ENCODE data around the gene MRPL40. TPM values are rescaled to one million over a fixed set of nuclear protein-coding genes. Genes with fewer than 3 reads are reported as not detected.

The MRPL40 gene
- polyA plus RNA-seq, 4 donors = 43.8 to 47.2 (median 46.2) TPM

- no peak for DNase-seq (ENCODE audit: low read depth in 4 of 4, low spot score in 3 of 4)
These were observed 26.0 kb upstream of the MRPL40 start for GRCh38 chr22:19406281-19406811.

- DNase-seq (ENCODE audit: low read depth in 4 of 4, low spot score in 3 of 4) = no peak
These were observed 25.5 kb upstream of the MRPL40 start for GRCh38 chr22:19406846-19407245.

- no peak for DNase-seq (ENCODE audit: low read depth in 4 of 4, low spot score in 3 of 4)
These were observed 24.4 kb upstream of the MRPL40 start for GRCh38 chr22:19407649-19408606.

GRCh38 chr22:19410941-19411689 lies 21.2 kb upstream of the MRPL40 start:
- no peak for DNase-seq (ENCODE audit: low read depth in 4 of 4, low spot score in 3 of 4)

- no peak for DNase-seq (ENCODE audit: low read depth in 4 of 4, low spot score in 3 of 4)
These were observed 20.7 kb upstream of the MRPL40 start for GRCh38 chr22:19411690-19412045.

- no peak for DNase-seq (ENCODE audit: low read depth in 4 of 4, low spot score in 3 of 4)
These were observed 19.9 kb upstream of the MRPL40 start for GRCh38 chr22:19412478-19412877.

GRCh38 chr22:19412923-19413322 lies 19.4 kb upstream of the MRPL40 start:
- DNase-seq (ENCODE audit: low read depth in 4 of 4, low spot score in 3 of 4) = no peak

- no peak for DNase-seq (ENCODE audit: low read depth in 4 of 4, low spot score in 3 of 4)
These were observed 13.3 kb upstream of the MRPL40 start for GRCh38 chr22:19419086-19419463.

GRCh38 chr22:19419464-19420178 lies 12.7 kb upstream of the MRPL40 start:
- DNase-seq (ENCODE audit: low read depth in 4 of 4, low spot score in 3 of 4) = no peak

- DNase-seq (ENCODE audit: low read depth in 4 of 4, low spot score in 3 of 4) = no peak
These were observed 12.0 kb upstream of the MRPL40 start for GRCh38 chr22:19420321-19420720.

- no peak for DNase-seq (ENCODE audit: low read depth in 4 of 4, low spot score in 3 of 4)
These were observed 9.7 kb upstream of the MRPL40 start for GRCh38 chr22:19422440-19423301.

- DNase-seq (ENCODE audit: low read depth in 4 of 4, low spot score in 3 of 4) = no peak
These were observed 8.2 kb upstream of the MRPL40 start for GRCh38 chr22:19424186-19424500.

- DNase-seq (ENCODE audit: low read depth in 4 of 4, low spot score in 3 of 4) = no peak
These were observed 2.1 kb upstream of the MRPL40 start for GRCh38 chr22:19429950-19430889.

- peak in 2 of 4 donors; percentile 12 to 22 for DNase-seq (ENCODE audit: low read depth in 4 of 4, low spot score in 3 of 4)
These were observed 1.3 kb upstream of the MRPL40 start for GRCh38 chr22:19430890-19431541.

GRCh38 chr22:19431649-19432132 lies 654 bp upstream of the MRPL40 start, which contains the start of gene HIRA:
Gene HIRA (minus strand): TSS chr22:19431733. CDS start chr22:19431476, 257 bp downstream.
- DNase-seq (ENCODE audit: low read depth in 4 of 4, low spot score in 3 of 4) = peak in 3 of 4 donors; percentile 57 to 63 (median 61)

- DNase-seq (ENCODE audit: low read depth in 4 of 4, low spot score in 3 of 4) = no peak
These were observed 2.1 kb downstream of the MRPL40 start for GRCh38 chr22:19434401-19434800.

GRCh38 chr22:19434829-19435580 lies 2.7 kb downstream of the MRPL40 start:
- DNase-seq (ENCODE audit: low read depth in 4 of 4, low spot score in 3 of 4) = no peak
